Measurements from ENCODE around the gene VKORC1L1. TPM values are rescaled to one million over a fixed set of nuclear protein-coding genes. Genes with fewer than 3 reads are reported as not detected.
"Not testable (repeated sequence)": the region's sequence is repeated elsewhere in the genome, so short reads cannot be mapped to it uniquely, and the experiment has no call there.

VKORC1L1 gene
- polyA plus RNA-seq (2011; rRNA removed) (18.6 and 21.3 TPM in 2 replicates), polyA minus RNA-seq (2011; rRNA and poly(A)+ RNA removed) (19.3 and 20.7 TPM in 2 replicates)

- CTCF ChIA-PET, result no interaction called here
- Histone ChIP-seq H3K27me3 (ENCODE audit: control insufficient read depth, insufficient read depth, low read length) (no peaks in the 10 kb centered on the region), H3K9me3 (ENCODE audit: control insufficient read depth, insufficient read depth, low read length) (no peaks in the 10 kb centered on the region), H3K27ac (ENCODE audit: low read depth, low read length) (peak within 1 kb of the TSS; percentile 21), H3K4me3 (ENCODE audit: low read depth, low read length) (peak within 1 kb of the TSS; percentile 72)
- TF ChIP-seq CTCF (IDR thresholded peaks at IDR 0.05; ENCODE audit: low read depth, low read length), result no peak
- DNase-seq (ENCODE audit: low read depth, low spot score), result peak; percentile 78
- POLR2A ChIA-PET, result no interaction called here
Measured at GRCh38 chr7:65872776-65873581, at the start of gene VKORC1L1. Gene VKORC1L1 (plus strand): TSS chr7:65873074. CDS start chr7:65873372, 298 bp downstream.

GRCh38 chr7:65827366-65827765 is 45.5 kb upstream of the VKORC1L1 start:
- ChIA-PET CTCF (no interaction called here), POLR2A (no interaction called here)
- Histone ChIP-seq H3K27ac (ENCODE audit: low read depth, low read length) (no peak overlapping the region), H3K9me3 (ENCODE audit: control insufficient read depth, insufficient read depth, low read length) (no peaks in the 10 kb centered on the region), H3K27me3 (ENCODE audit: control insufficient read depth, insufficient read depth, low read length) (no peaks in the 10 kb centered on the region), H3K4me3 (ENCODE audit: low read depth, low read length) (no peak overlapping the region)
- TF ChIP-seq CTCF (IDR thresholded peaks at IDR 0.05; ENCODE audit: low read depth, low read length), result no peak
- DNase-seq (ENCODE audit: low read depth, low spot score), result no peak

- ChIA-PET POLR2A (no interaction called here), CTCF (no interaction called here)
- no peak for DNase-seq (ENCODE audit: low read depth, low spot score)
- H3K27ac ChIP-seq (ENCODE audit: low read depth, low read length), result no peak overlapping the region
- H3K27me3 ChIP-seq (ENCODE audit: control insufficient read depth, insufficient read depth, low read length), result no peaks in the 10 kb centered on the region
- H3K9me3 ChIP-seq (ENCODE audit: control insufficient read depth, insufficient read depth, low read length), result no peaks in the 10 kb centered on the region
- TF ChIP-seq CTCF (IDR thresholded peaks at IDR 0.05; ENCODE audit: low read depth, low read length), result no peak
- H3K4me3 ChIP-seq (ENCODE audit: low read depth, low read length), result no peak overlapping the region
Measured at GRCh38 chr7:65832281-65832680, 40.6 kb upstream of the VKORC1L1 start.

GRCh38 chr7:65836684-65837083 is 36.2 kb upstream of the VKORC1L1 start:
- H3K9me3 ChIP-seq (ENCODE audit: control insufficient read depth, insufficient read depth, low read length); DNase-seq (ENCODE audit: low read depth, low spot score); CTCF ChIA-PET; H3K27me3 ChIP-seq (ENCODE audit: control insufficient read depth, insufficient read depth, low read length); H3K4me3 ChIP-seq (ENCODE audit: low read depth, low read length); H3K27ac ChIP-seq (ENCODE audit: low read depth, low read length); POLR2A ChIA-PET: not testable (repeated sequence)

- H3K27me3 ChIP-seq (ENCODE audit: control insufficient read depth, insufficient read depth, low read length); H3K27ac ChIP-seq (ENCODE audit: low read depth, low read length); CTCF ChIA-PET; H3K4me3 ChIP-seq (ENCODE audit: low read depth, low read length); H3K9me3 ChIP-seq (ENCODE audit: control insufficient read depth, insufficient read depth, low read length): not testable (repeated sequence)
- POLR2A ChIA-PET, result interaction anchor here (0.6 kb wide), 1 partner anchor 520 kb away, joined by 3 read pairs; no protein-coding TSS in a partner anchor
- DNase-seq (ENCODE audit: low read depth, low spot score), result peak; percentile 10
Measured at GRCh38 chr7:65837541-65837956, 35.3 kb upstream of the VKORC1L1 start.

GRCh38 chr7:65839846-65840245 is 33.0 kb upstream of the VKORC1L1 start:
- Histone ChIP-seq H3K27me3 (ENCODE audit: control insufficient read depth, insufficient read depth, low read length) (no peaks in the 10 kb centered on the region), H3K27ac (ENCODE audit: low read depth, low read length) (no peak overlapping the region), H3K4me3 (ENCODE audit: low read depth, low read length) (no peak overlapping the region), H3K9me3 (ENCODE audit: control insufficient read depth, insufficient read depth, low read length) (no peaks in the 10 kb centered on the region)
- DNase-seq (ENCODE audit: low read depth, low spot score), result no peak
- ChIA-PET CTCF (no interaction called here), POLR2A (interaction anchor here (0.6 kb wide), 1 partner anchor 283 kb away, joined by 5 read pairs; no protein-coding TSS in a partner anchor)
- TF ChIP-seq CTCF (IDR thresholded peaks at IDR 0.05; ENCODE audit: low read depth, low read length), result no peak

All from AG04450 (cell line).